GM23248 (cell line): ENCODE results near the gene C19orf25.

Experiments used
- EZH2 ChIP-seq: fragments of 200-600 bp; sonication (generic); IDR thresholded peaks from 2 replicates; pipeline ENCODE4 v1.6.1; 2018; ENCODE audit warnings: antibody characterized with exemption, mild to moderate bottlenecking; ENCODE audit not compliant: insufficient read depth, poor library complexity, severe bottlenecking
- EZH2phosphoT487 ChIP-seq: fragments of 200-600 bp; sonication (generic); IDR thresholded peaks from 2 replicates; pipeline ENCODE4 v1.6.1; 2018; ENCODE audit warnings: antibody characterized with exemption, moderate library complexity, mild to moderate bottlenecking, low read depth; ENCODE audit not compliant: insufficient read depth

DNA sequence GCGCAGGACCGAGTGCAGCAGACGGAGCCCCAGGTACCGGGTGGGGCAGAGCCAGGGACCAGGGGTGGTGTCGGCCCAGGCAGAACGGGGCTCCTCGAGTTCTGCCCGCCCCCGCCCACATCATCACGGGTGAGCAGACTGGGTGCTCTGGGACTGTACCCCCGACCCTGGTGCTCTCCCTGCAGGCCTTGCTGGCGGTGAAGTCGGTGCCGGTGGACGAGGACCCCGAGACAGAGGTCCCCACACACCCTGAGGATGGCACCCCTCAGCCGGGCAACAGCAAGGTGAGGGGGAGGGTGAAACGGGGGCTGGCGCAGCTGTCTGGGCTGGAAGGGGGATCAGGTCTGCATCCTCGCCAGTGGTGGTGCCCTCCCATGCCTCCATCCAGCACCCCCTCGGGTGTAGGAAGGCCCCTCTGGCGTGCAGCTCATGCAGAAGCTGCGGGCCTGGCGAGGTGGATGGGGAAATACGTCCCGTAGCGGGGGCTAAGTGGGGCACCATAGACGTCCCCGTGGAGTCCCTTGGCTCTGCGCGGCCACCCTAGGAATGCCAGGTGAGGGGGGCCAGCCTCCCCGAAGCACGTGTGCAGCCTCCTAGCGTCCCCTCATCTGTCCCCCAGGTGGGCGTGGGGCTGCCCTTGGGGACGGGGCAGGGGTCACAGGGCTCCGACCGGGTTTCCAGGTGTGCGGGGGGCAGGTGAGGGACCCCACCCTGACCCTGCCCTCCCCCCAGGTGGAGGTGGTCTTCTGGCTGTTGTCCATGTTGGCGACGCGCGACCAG is 22.7 kb downstream of the C19orf25 start:
- TF ChIP-seq EZH2phosphoT487: no peak
- TF ChIP-seq EZH2: peak; percentile 12
